DND-41 (cell line): ENCODE measurements around the gene PLA2G2F.

ENCODE experiments used
- ATAC-seq: fragments of 200-7000 bp; cut with Tn5 transposase; 3 replicates; pipeline ENCODE4 v1.9.1; 2021; ENCODE audit warnings: low read depth; ENCODE audit not compliant: insufficient read depth
- DNase-seq: peaks from one replicate; pipeline ENCODE4 v3.0.0-alpha.2; 2020
- H2AFZ ChIP-seq: 2 replicates; pipeline ENCODE4 v1.6.0; 2012; ENCODE audit warnings: low read depth, low read length
- H3K27ac ChIP-seq: 2 replicates; pipeline ENCODE4 v1.5.1; 2012; ENCODE audit warnings: low read length, inconsistent platforms
- H3K27me3 ChIP-seq: fragments of 200-600 bp; sonication (generic); 2 replicates; pipeline ENCODE4 v1.6.0; 2012; ENCODE audit warnings: low read length, mild to moderate bottlenecking, inconsistent platforms; ENCODE audit not compliant: insufficient read depth, poor library complexity
- H3K36me3 ChIP-seq: 2 replicates; pipeline ENCODE4 v1.5.1; 2012; ENCODE audit warnings: low read length, inconsistent platforms; ENCODE audit not compliant: insufficient read depth
- H3K4me1 ChIP-seq: 2 replicates; pipeline ENCODE4 v1.5.1; 2012; ENCODE audit warnings: mild to moderate bottlenecking, low read length; ENCODE audit not compliant: insufficient read depth
- H3K4me2 ChIP-seq: 2 replicates; pipeline ENCODE4 v1.6.0; 2012; ENCODE audit warnings: mild to moderate bottlenecking, moderate library complexity, low read length, inconsistent platforms; ENCODE audit not compliant: insufficient read depth
- H3K4me3 ChIP-seq, 2 experiments: fragments of 200-600 bp in 1 of 2; shearing (Covaris generic) in 1 of 2; 2 replicates each; pipeline ENCODE4 v1.5.1; 2012 to 2016; ENCODE audit warnings: inconsistent platforms in 2 of 2, low read length in 2 of 2, mild to moderate bottlenecking in 2 of 2, low read depth in 1 of 2, moderate library complexity in 1 of 2
- H3K79me2 ChIP-seq: 2 replicates; pipeline ENCODE4 v1.6.0; 2012; ENCODE audit warnings: low read length, inconsistent platforms; ENCODE audit not compliant: insufficient read depth
- H3K9ac ChIP-seq: 2 replicates; pipeline ENCODE4 v1.6.0; 2012; ENCODE audit warnings: low read depth, mild to moderate bottlenecking, inconsistent platforms, low read length, moderate library complexity
- H3K9me3 ChIP-seq: 2 replicates; pipeline ENCODE4 v1.5.1; 2012; ENCODE audit warnings: low read length, moderate library complexity, mild to moderate bottlenecking, inconsistent platforms; ENCODE audit not compliant: insufficient read depth, severe bottlenecking
- H4K20me1 ChIP-seq: 2 replicates; pipeline ENCODE4 v1.6.0; 2012; ENCODE audit warnings: low read length; ENCODE audit not compliant: insufficient read depth
- CTCF ChIP-seq: IDR thresholded peaks from 2 replicates; pipeline ENCODE4 v1.5.1; 2012; ENCODE audit warnings: borderline replicate concordance, low read length, moderate library complexity, mild to moderate bottlenecking; ENCODE audit not compliant: poor library complexity, severe bottlenecking; ENCODE audit errors: extremely low read depth
- EZH2 ChIP-seq: IDR thresholded peaks from 3 replicates; pipeline ENCODE4 v1.6.1; 2012; ENCODE audit warnings: borderline replicate concordance, low read depth, mild to moderate bottlenecking, moderate library complexity, low read length, inconsistent platforms; ENCODE audit not compliant: severe bottlenecking

PLA2G2F gene

GRCh38 chr1:20199840-20200239 lies 60.7 kb downstream of the PLA2G2F start:
- H3K27ac ChIP-seq: no peak overlapping the region
- no peaks in the 10 kb centered on the region for H4K20me1 ChIP-seq
- ATAC-seq: no peak
- H3K36me3 ChIP-seq: no peaks in the 10 kb centered on the region
- no peak overlapping the region for H3K9ac ChIP-seq
- no peak for TF ChIP-seq EZH2
- TF ChIP-seq CTCF: no peak
- H3K27me3 ChIP-seq: peaks cover 5% of the 10 kb centered on the region
- H3K4me3 ChIP-seq: no peak overlapping the region
- H3K4me1 ChIP-seq: no peaks in the 10 kb centered on the region
- H3K79me2 ChIP-seq: no peaks in the 10 kb centered on the region
- no peaks in the 10 kb centered on the region for H3K9me3 ChIP-seq
- no peak for DNase-seq
- no peak overlapping the region for H2AFZ ChIP-seq
- no peak overlapping the region for H3K4me2 ChIP-seq
